Left lung (tissue), 10 donors: ENCODE measurements around the gene RPS6KA4. TPM values are rescaled to one million over a fixed set of nuclear protein-coding genes. Genes with fewer than 3 reads are reported as not detected.

ENCODE experiments used
- ATAC-seq: fragments of 200-7000 bp; cut with Tn5 transposase; one replicate; pipeline ENCODE4 v1.9.1; 2020; ENCODE audit warnings: moderate library complexity
- DNase-seq, 4 donors: peaks; one replicate each; pipeline ENCODE4 v3.0.0-alpha.2; 2013 to 2020
- H3K27ac ChIP-seq, 2 donors: fragments of 200-600 bp; sonication (generic) in 1 of 2; one replicate each; pipeline versions ENCODE4 v1.5.0 to v1.8.0; 2020 to 2021
- H3K27me3 ChIP-seq, 2 donors: fragments of 200-600 bp; sonication (generic) in 1 of 2; one replicate each; pipeline versions ENCODE4 v1.5.0 to v1.8.0; 2020 to 2021
- H3K36me3 ChIP-seq, 2 donors: fragments of 200-600 bp; sonication (generic) in 1 of 2; one replicate each; pipeline versions ENCODE4 v1.5.0 to v1.8.0; 2020 to 2021
- H3K4me1 ChIP-seq, 2 donors: fragments of 200-600 bp; one replicate each; pipeline ENCODE4 v1.8.0; 2021
- H3K4me3 ChIP-seq, 2 donors: fragments of 200-600 bp; sonication (generic) in 1 of 2; one replicate each; pipeline versions ENCODE4 v1.5.0 to v1.8.0; 2020 to 2021; ENCODE audit warnings: mild to moderate bottlenecking in 1 of 2
- H3K9me3 ChIP-seq, 2 donors: fragments of 200-600 bp; sonication (generic) in 1 of 2; one replicate each; pipeline versions ENCODE4 v1.5.0 to v1.8.0; 2020 to 2021
- CTCF ChIP-seq, 2 donors: fragments of 200-600 bp; sonication (generic) in 1 of 2; IDR thresholded peaks; one replicate each; pipeline versions ENCODE4 v1.5.0 to v1.8.0; 2021; ENCODE audit warnings: antibody characterized with exemption in 2 of 2
- intact Hi-C, 2 donors: fragments of 100-400 bp; cut with DNase I; formaldehyde crosslinking; loops; one replicate each; pipeline versions ENCODE4 v1.11.2 to v1.14.2; 2022
- polyA plus RNA-seq, 6 donors: library from polyadenylated mRNA; unstranded; fragments of 120-200 nt; gene quantifications; one replicate each; pipeline ENCODE4 v1.2.1, GENCODE V29; 2013; ENCODE audit not compliant: insufficient read length in 6 of 6
- total RNA-seq, 2 donors: library from RNA; stranded (reverse); fragmentation: NEBNext Ultra II Directional; extraction: Animal tissue kit (Norgen Biotek cat#: 25700); gene quantifications; one replicate each; pipeline ENCODE4 v1.2.1, GENCODE V29; 2021
- donor health status: DM: no; HTN: yes; CAD: no.
- donor health status: DM: no; HTN: no; CAD: no.

The RPS6KA4 gene
- total and polyA plus RNA-seq, 8 donors = 10.6 to 57.6 (median 14.1) TPM

DNA sequence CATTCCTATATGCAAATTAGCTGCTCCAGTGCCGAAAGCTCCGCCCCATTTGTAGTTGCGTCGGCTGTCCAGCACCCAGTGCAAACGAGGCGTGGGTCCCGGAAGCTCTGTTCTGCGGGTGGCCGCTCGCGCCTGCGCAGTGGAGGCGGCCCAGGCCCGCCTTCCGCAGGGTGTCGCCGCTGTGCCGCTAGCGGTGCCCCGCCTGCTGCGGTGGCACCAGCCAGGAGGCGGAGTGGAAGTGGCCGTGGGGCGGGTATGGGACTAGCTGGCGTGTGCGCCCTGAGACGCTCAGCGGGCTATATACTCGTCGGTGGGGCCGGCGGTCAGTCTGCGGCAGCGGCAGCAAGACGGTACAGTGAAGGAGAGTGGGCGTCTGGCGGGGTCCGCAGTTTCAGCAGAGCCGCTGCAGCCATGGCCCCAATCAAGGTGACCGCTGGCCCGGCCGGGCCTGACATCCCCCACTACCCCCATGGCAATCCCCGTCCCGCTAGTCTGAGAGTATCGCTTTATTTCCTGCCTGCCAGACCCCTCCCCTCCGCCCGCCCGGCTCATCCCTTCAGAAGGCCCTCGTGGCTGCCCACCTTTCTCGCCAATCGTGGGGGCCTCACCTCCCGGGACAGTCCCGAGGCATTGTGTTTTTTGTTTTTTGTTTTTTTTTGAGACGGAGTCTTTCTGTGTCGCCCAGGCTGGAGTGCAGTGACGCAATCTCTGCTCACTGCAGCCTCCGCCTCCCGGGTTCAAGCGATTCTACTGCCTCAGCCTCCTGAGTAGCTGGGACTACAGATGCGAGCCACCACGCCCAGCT, 40.8 kb upstream of the RPS6KA4 start, which contains the start of gene PRDX5:
TSS of gene PRDX5 (plus strand) at position 161 of the 805 bp plus-strand sequence. CDS start at position 256, 95 bp downstream.
- peak; percentile 95 to 99 (median 98) for DNase-seq
- Histone ChIP-seq H3K9me3 (no peaks in the 10 kb centered on the region), H3K4me1 (peaks cover 5 to 47% of the 10 kb centered on the region in 2 donors), H3K27ac (peak within 1 kb of the TSS; percentile 98 to 99), H3K36me3 (peaks cover 0 to 56% of the 10 kb centered on the region in 2 donors), H3K27me3 (no peaks in the 10 kb centered on the region), H3K4me3 (peak within 1 kb of the TSS; percentile 71 to 85)
- peak; percentile 87 for ATAC-seq
- intact Hi-C loops = no loop called here
- TF ChIP-seq CTCF (IDR thresholded peaks at IDR 0.05) = peak in 1 of 2 donors; percentile 47

- no peak for TF ChIP-seq CTCF (IDR thresholded peaks at IDR 0.05)
- Histone ChIP-seq H3K36me3 (peaks cover 0 to 47% of the 10 kb centered on the region in 2 donors), H3K4me3 (peak overlapping the region; percentile 71 to 85), H3K27ac (peak overlapping the region; percentile 98 to 99), H3K4me1 (peaks cover 5 to 44% of the 10 kb centered on the region in 2 donors), H3K9me3 (no peaks in the 10 kb centered on the region), H3K27me3 (no peaks in the 10 kb centered on the region)
- ATAC-seq (no peak), DNase-seq (no peak)
- intact Hi-C loops = no loop called here
Observed at GRCh38 chr11:64318766-64319761, 39.9 kb upstream of the RPS6KA4 start.

- no peak for DNase-seq
- H3K27ac ChIP-seq = no peak overlapping the region
- H3K4me3 ChIP-seq = no peak overlapping the region
- TF ChIP-seq CTCF (IDR thresholded peaks at IDR 0.05) = no peak
- H3K9me3 ChIP-seq = no peaks in the 10 kb centered on the region
- H3K27me3 ChIP-seq = no peaks in the 10 kb centered on the region
- peaks cover 0 to 32% of the 10 kb centered on the region in 2 donors for H3K36me3 ChIP-seq
- intact Hi-C loops = no loop called here
- H3K4me1 ChIP-seq = peaks cover 5 to 42% of the 10 kb centered on the region in 2 donors
- ATAC-seq = no peak
Observed at GRCh38 chr11:64320556-64320955, 38.4 kb upstream of the RPS6KA4 start.

- intact Hi-C loops = no loop called here
- no peaks in the 10 kb centered on the region for H3K27me3 ChIP-seq
- no peaks in the 10 kb centered on the region for H3K9me3 ChIP-seq
- no peak for DNase-seq
- ATAC-seq = no peak
- peaks cover 0 to 27% of the 10 kb centered on the region in 2 donors for H3K36me3 ChIP-seq
- peaks cover 5 to 37% of the 10 kb centered on the region in 2 donors for H3K4me1 ChIP-seq
- peak overlapping the region in 1 of 2 donors; percentile 50 for H3K27ac ChIP-seq
- no peak for TF ChIP-seq CTCF (IDR thresholded peaks at IDR 0.05)
- H3K4me3 ChIP-seq = no peak overlapping the region
Observed at GRCh38 chr11:64321026-64321425, 37.9 kb upstream of the RPS6KA4 start.
